ENCODE measurements around the gene CPZ.
A peak's percentile ranks its signal among the peaks of the same experiment; 100 is the strongest.

Gene CPZ

GRCh38 chr4:8577046-8577445 lies 15.5 kb upstream of the CPZ start:
- POLR2A ChIA-PET: no interaction called here

GRCh38 chr4:8577972-8578371 lies 14.6 kb upstream of the CPZ start:
- Histone ChIP-seq H3K27ac (ENCODE audit: insufficient read depth in 1 of 2, low read depth in 1 of 2, low read length in 2 of 2, poor library complexity in 1 of 2, severe bottlenecking in 2 of 2) (no peak overlapping the region), H3K4me1 (ENCODE audit: control extremely low read depth in 1 of 4, control insufficient read depth in 4 of 4, insufficient read depth in 4 of 4, low read length in 3 of 4) (no peaks in the 10 kb centered on the region), H3K36me3 (ENCODE audit: control insufficient read depth in 4 of 4, insufficient read depth in 4 of 4, low read length in 3 of 4) (no peaks in the 10 kb centered on the region), H3K27me3 (replicated peaks in 2 of 5; ENCODE audit: control insufficient read depth in 4 of 5, insufficient read depth in 5 of 5, low read length in 4 of 5) (peaks cover 0 to 68% (median 12%) of the 10 kb centered on the region in 5 experiments), H3K9me3 (ENCODE audit: control extremely low read depth in 1 of 5, control insufficient read depth in 4 of 5, insufficient read depth in 2 of 5, low read depth in 1 of 5, low read length in 4 of 5) (peaks cover 0 to 5% (median 0%) of the 10 kb centered on the region in 5 experiments), H3K4me3 (ENCODE audit: control insufficient read depth in 1 of 7, extremely low read depth in 1 of 7, insufficient read depth in 4 of 7, low read depth in 2 of 7, low read length in 6 of 7) (no peak overlapping the region)
- no peak for DNase-seq
- 77% methylated on average over 2 of the region's 4 CpGs for WGBS (ENCODE audit: insufficient coverage)
- ChIA-PET POLR2A (no interaction called here), CTCF (interaction anchor here (1.1 kb wide), 1 partner anchor 10 kb away, joined by 4 read pairs; no protein-coding TSS in a partner anchor)

More at GRCh38 chr4:8577046-8577445, 15.5 kb upstream of the CPZ start:
- DNase-seq: no peak
- 71% methylated on average over 6 of the region's 8 CpGs for WGBS (ENCODE audit: insufficient coverage)
- Histone ChIP-seq H3K4me1 (ENCODE audit: control extremely low read depth in 1 of 4, control insufficient read depth in 4 of 4, insufficient read depth in 4 of 4, low read length in 3 of 4) (no peaks in the 10 kb centered on the region), H3K9me3 (ENCODE audit: control extremely low read depth in 1 of 5, control insufficient read depth in 4 of 5, insufficient read depth in 2 of 5, low read depth in 1 of 5, low read length in 4 of 5) (peaks cover 0 to 5% (median 0%) of the 10 kb centered on the region in 5 experiments), H3K27me3 (replicated peaks in 2 of 5; ENCODE audit: control insufficient read depth in 4 of 5, insufficient read depth in 5 of 5, low read length in 4 of 5) (peaks cover 0 to 61% (median 12%) of the 10 kb centered on the region in 5 experiments), H3K4me3 (ENCODE audit: control insufficient read depth in 1 of 7, extremely low read depth in 1 of 7, insufficient read depth in 4 of 7, low read depth in 2 of 7, low read length in 6 of 7) (no peak overlapping the region), H3K36me3 (ENCODE audit: control insufficient read depth in 4 of 4, insufficient read depth in 4 of 4, low read length in 3 of 4) (no peaks in the 10 kb centered on the region), H3K27ac (ENCODE audit: insufficient read depth in 1 of 2, low read depth in 1 of 2, low read length in 2 of 2, poor library complexity in 1 of 2, severe bottlenecking in 2 of 2) (no peak overlapping the region)
- CTCF ChIA-PET: interaction anchor here (1.1 kb wide), 1 partner anchor 9 kb away, joined by 4 read pairs; no protein-coding TSS in a partner anchor

- H3K4me1 ChIP-seq (ENCODE audit: control extremely low read depth in 1 of 4, control insufficient read depth in 4 of 4, insufficient read depth in 4 of 4, low read length in 3 of 4): no peaks in the 10 kb centered on the region
- ChIA-PET CTCF (no interaction called here), POLR2A (no interaction called here)
- H3K36me3 ChIP-seq (ENCODE audit: control insufficient read depth in 4 of 4, insufficient read depth in 4 of 4, low read length in 3 of 4): no peaks in the 10 kb centered on the region
- no peak overlapping the region for H3K27ac ChIP-seq (ENCODE audit: insufficient read depth in 1 of 2, low read depth in 1 of 2, low read length in 2 of 2, poor library complexity in 1 of 2, severe bottlenecking in 2 of 2)
- H3K9me3 ChIP-seq (ENCODE audit: control extremely low read depth in 1 of 5, control insufficient read depth in 4 of 5, insufficient read depth in 2 of 5, low read depth in 1 of 5, low read length in 4 of 5): peaks cover 0 to 5% (median 0%) of the 10 kb centered on the region in 5 experiments
- 92% methylated on average over 2 of the region's 3 CpGs for WGBS (ENCODE audit: insufficient coverage)
- no peak overlapping the region for H3K4me3 ChIP-seq (ENCODE audit: control insufficient read depth in 1 of 7, extremely low read depth in 1 of 7, insufficient read depth in 4 of 7, low read depth in 2 of 7, low read length in 6 of 7)
- peaks cover 0 to 74% (median 13%) of the 10 kb centered on the region in 5 experiments for H3K27me3 ChIP-seq (replicated peaks in 2 of 5; ENCODE audit: control insufficient read depth in 4 of 5, insufficient read depth in 5 of 5, low read length in 4 of 5)
- DNase-seq: no peak
These were observed 13.8 kb upstream of the CPZ start for GRCh38 chr4:8578717-8579116.

- Histone ChIP-seq H3K27me3 (replicated peaks in 2 of 5; ENCODE audit: control insufficient read depth in 4 of 5, insufficient read depth in 5 of 5, low read length in 4 of 5) (peaks cover 0 to 82% (median 16%) of the 10 kb centered on the region in 5 experiments), H3K4me3 (ENCODE audit: control insufficient read depth in 1 of 7, extremely low read depth in 1 of 7, insufficient read depth in 4 of 7, low read depth in 2 of 7, low read length in 6 of 7) (no peak overlapping the region), H3K9me3 (ENCODE audit: control extremely low read depth in 1 of 5, control insufficient read depth in 4 of 5, insufficient read depth in 2 of 5, low read depth in 1 of 5, low read length in 4 of 5) (peaks cover 0 to 5% (median 0%) of the 10 kb centered on the region in 5 experiments), H3K4me1 (ENCODE audit: control extremely low read depth in 1 of 4, control insufficient read depth in 4 of 4, insufficient read depth in 4 of 4, low read length in 3 of 4) (no peaks in the 10 kb centered on the region), H3K27ac (ENCODE audit: insufficient read depth in 1 of 2, low read depth in 1 of 2, low read length in 2 of 2, poor library complexity in 1 of 2, severe bottlenecking in 2 of 2) (no peak overlapping the region), H3K36me3 (ENCODE audit: control insufficient read depth in 4 of 4, insufficient read depth in 4 of 4, low read length in 3 of 4) (no peaks in the 10 kb centered on the region)
- DNase-seq: no peak
- CTCF ChIA-PET: interaction anchor here (0.6 kb wide), 1 partner anchor 1373 kb away, joined by 3 read pairs; no protein-coding TSS in a partner anchor
- 26% methylated on average over 5 of the region's 12 CpGs for WGBS (ENCODE audit: insufficient coverage)
- POLR2A ChIA-PET: no interaction called here
These were observed 12.8 kb upstream of the CPZ start for GRCh38 chr4:8579526-8580320.

- no peaks in the 10 kb centered on the region for H3K36me3 ChIP-seq (ENCODE audit: control insufficient read depth in 4 of 4, insufficient read depth in 4 of 4, low read length in 3 of 4)
- WGBS (ENCODE audit: insufficient coverage): 5% methylated on average over 56 of the region's 63 CpGs
- peaks cover 0 to 81% (median 16%) of the 10 kb centered on the region in 5 experiments for H3K27me3 ChIP-seq (replicated peaks in 2 of 5; ENCODE audit: control insufficient read depth in 4 of 5, insufficient read depth in 5 of 5, low read length in 4 of 5)
- H3K4me3 ChIP-seq (ENCODE audit: control insufficient read depth in 1 of 7, extremely low read depth in 1 of 7, insufficient read depth in 4 of 7, low read depth in 2 of 7, low read length in 6 of 7): no peak within 1 kb of the TSS
- ChIA-PET POLR2A (no interaction called here), CTCF (interaction anchor here (0.6 kb wide), 1 partner anchor 1372 kb away, joined by 3 read pairs; no protein-coding TSS in a partner anchor)
- H3K4me1 ChIP-seq (ENCODE audit: control extremely low read depth in 1 of 4, control insufficient read depth in 4 of 4, insufficient read depth in 4 of 4, low read length in 3 of 4): no peaks in the 10 kb centered on the region
- peak; percentile 32 to 78 (median 74) for DNase-seq
- H3K9me3 ChIP-seq (ENCODE audit: control extremely low read depth in 1 of 5, control insufficient read depth in 4 of 5, insufficient read depth in 2 of 5, low read depth in 1 of 5, low read length in 4 of 5): peaks cover 0 to 5% (median 0%) of the 10 kb centered on the region in 5 experiments
- H3K27ac ChIP-seq (ENCODE audit: insufficient read depth in 1 of 2, low read depth in 1 of 2, low read length in 2 of 2, poor library complexity in 1 of 2, severe bottlenecking in 2 of 2): no peak within 1 kb of the TSS
These were observed 12.1 kb upstream of the CPZ start, which contains the start of gene GPR78 for GRCh38 chr4:8580321-8581093. TSS of gene GPR78 (plus strand) at chr4:8580392. CDS start at chr4:8580983, 591 bp downstream.

GRCh38 chr4:8581094-8581861 lies 11.3 kb upstream of the CPZ start:
- Histone ChIP-seq H3K4me3 (ENCODE audit: control insufficient read depth in 1 of 7, extremely low read depth in 1 of 7, insufficient read depth in 4 of 7, low read depth in 2 of 7, low read length in 6 of 7) (no peak overlapping the region), H3K9me3 (ENCODE audit: control extremely low read depth in 1 of 5, control insufficient read depth in 4 of 5, insufficient read depth in 2 of 5, low read depth in 1 of 5, low read length in 4 of 5) (peaks cover 0 to 5% (median 0%) of the 10 kb centered on the region in 5 experiments), H3K27ac (ENCODE audit: insufficient read depth in 1 of 2, low read depth in 1 of 2, low read length in 2 of 2, poor library complexity in 1 of 2, severe bottlenecking in 2 of 2) (no peak overlapping the region), H3K27me3 (replicated peaks in 2 of 5; ENCODE audit: control insufficient read depth in 4 of 5, insufficient read depth in 5 of 5, low read length in 4 of 5) (peaks cover 0 to 87% (median 16%) of the 10 kb centered on the region in 5 experiments), H3K4me1 (ENCODE audit: control extremely low read depth in 1 of 4, control insufficient read depth in 4 of 4, insufficient read depth in 4 of 4, low read length in 3 of 4) (no peaks in the 10 kb centered on the region), H3K36me3 (ENCODE audit: control insufficient read depth in 4 of 4, insufficient read depth in 4 of 4, low read length in 3 of 4) (no peaks in the 10 kb centered on the region)
- DNase-seq: no peak
- POLR2A ChIA-PET: no interaction called here
- CTCF ChIA-PET: no interaction called here
- WGBS (ENCODE audit: insufficient coverage): 49% methylated on average over 66 of the region's 66 CpGs
